Measurements from ENCODE around the gene AMPH.

The AMPH gene

GRCh38 chr7:38478404-38478803 is 152.8 kb downstream of the AMPH start:
- TF ChIP-seq, protein P1, sequence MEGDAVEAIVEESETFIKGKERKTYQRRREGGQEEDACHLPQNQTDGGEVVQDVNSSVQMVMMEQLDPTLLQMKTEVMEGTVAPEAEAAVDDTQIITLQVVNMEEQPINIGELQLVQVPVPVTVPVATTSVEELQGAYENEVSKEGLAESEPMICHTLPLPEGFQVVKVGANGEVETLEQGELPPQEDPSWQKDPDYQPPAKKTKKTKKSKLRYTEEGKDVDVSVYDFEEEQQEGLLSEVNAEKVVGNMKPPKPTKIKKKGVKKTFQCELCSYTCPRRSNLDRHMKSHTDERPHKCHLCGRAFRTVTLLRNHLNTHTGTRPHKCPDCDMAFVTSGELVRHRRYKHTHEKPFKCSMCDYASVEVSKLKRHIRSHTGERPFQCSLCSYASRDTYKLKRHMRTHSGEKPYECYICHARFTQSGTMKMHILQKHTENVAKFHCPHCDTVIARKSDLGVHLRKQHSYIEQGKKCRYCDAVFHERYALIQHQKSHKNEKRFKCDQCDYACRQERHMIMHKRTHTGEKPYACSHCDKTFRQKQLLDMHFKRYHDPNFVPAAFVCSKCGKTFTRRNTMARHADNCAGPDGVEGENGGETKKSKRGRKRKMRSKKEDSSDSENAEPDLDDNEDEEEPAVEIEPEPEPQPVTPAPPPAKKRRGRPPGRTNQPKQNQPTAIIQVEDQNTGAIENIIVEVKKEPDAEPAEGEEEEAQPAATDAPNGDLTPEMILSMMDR (IDR thresholded peaks at IDR 0.05; ENCODE audit: low read depth, low read length) = no peak
- H3K4me3 ChIP-seq (replicated peaks in 1 of 2; ENCODE audit: low read depth in 2 of 2, low read length in 2 of 2) = no peak overlapping the region
- DNase-seq (ENCODE audit: low read depth in 2 of 2) = peak in 1 of 2 donors; percentile 35

GRCh38 chr7:38477333-38477732 is 153.8 kb downstream of the AMPH start:
- no peak for DNase-seq (ENCODE audit: low read depth in 2 of 2)
- TF ChIP-seq, protein P1 (IDR thresholded peaks at IDR 0.05; ENCODE audit: low read depth, low read length) = no peak

GRCh38 chr7:38476764-38477163 is 154.4 kb downstream of the AMPH start:
- no peak for DNase-seq (ENCODE audit: low read depth in 2 of 2)
- H3K4me3 ChIP-seq (replicated peaks in 1 of 2; ENCODE audit: low read depth in 2 of 2, low read length in 2 of 2) = no peak overlapping the region
- TF ChIP-seq, protein P1 (IDR thresholded peaks at IDR 0.05; ENCODE audit: low read depth, low read length) = no peak

More at GRCh38 chr7:38477333-38477732, 153.8 kb downstream of the AMPH start:
- H3K4me3 ChIP-seq (replicated peaks in 1 of 2; ENCODE audit: low read depth in 2 of 2, low read length in 2 of 2) = no peak overlapping the region

GRCh38 chr7:38465956-38466355 is 165.2 kb downstream of the AMPH start:
- DNase-seq (ENCODE audit: low read depth in 2 of 2) = peak; percentile 28 to 51
- TF ChIP-seq, protein P1 (IDR thresholded peaks at IDR 0.05; ENCODE audit: low read depth, low read length) = no peak
- no peak overlapping the region for H3K4me3 ChIP-seq (replicated peaks in 1 of 2; ENCODE audit: low read depth in 2 of 2, low read length in 2 of 2)

DNA sequence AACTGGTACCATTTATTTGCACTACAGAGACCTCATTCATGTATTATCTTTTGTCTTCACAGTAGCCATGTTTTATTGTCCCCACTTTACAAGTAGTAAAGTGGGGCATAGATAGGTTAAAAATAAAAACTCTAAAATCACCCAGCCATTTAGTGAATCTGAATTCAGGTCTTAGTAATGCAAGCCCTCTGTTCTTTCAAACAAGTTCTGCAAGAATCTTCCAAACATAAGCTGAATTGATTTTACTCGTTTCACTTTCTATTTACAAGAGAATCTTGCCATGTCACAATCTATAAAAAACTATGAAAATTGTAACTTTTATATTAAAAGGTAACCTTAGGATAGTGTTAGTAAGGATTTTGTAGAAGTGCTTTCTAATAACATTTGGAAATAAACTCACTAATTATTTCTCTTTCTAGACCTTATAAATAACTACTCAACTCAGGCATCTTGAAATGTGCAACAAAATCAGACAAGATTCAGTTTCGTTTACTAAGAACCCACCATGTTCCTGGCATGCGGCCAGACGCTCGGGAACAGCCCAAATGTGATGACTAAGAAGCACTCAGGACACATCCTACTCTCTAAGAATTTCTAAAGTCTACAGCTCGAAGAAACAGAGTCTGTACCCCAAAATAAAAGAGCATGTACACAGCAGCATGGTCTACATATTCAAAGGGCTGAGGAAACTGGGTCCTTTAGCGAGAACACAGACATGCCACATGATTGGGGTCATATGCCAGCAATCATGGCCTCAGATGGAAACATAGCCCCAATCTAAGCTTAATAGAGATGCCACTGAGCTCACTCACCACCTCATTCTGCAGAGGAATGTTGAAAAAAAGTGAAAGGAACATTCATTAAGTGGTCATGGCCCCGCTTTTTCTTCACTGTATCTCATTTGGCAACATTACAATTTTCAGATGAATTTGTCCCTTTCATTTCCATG is 167.6 kb downstream of the AMPH start:
- H3K4me3 ChIP-seq (replicated peaks in 1 of 2; ENCODE audit: low read depth in 2 of 2, low read length in 2 of 2) = no peak overlapping the region

GRCh38 chr7:38462819-38463218 is 168.4 kb downstream of the AMPH start:
- TF ChIP-seq, protein P1 (IDR thresholded peaks at IDR 0.05; ENCODE audit: low read depth, low read length) = no peak
- H3K4me3 ChIP-seq (replicated peaks in 1 of 2; ENCODE audit: low read depth in 2 of 2, low read length in 2 of 2) = no peak overlapping the region
- no peak for DNase-seq (ENCODE audit: low read depth in 2 of 2)

More for the DNA sequence above, 167.6 kb downstream of the AMPH start:
- TF ChIP-seq, protein P1 (IDR thresholded peaks at IDR 0.05; ENCODE audit: low read depth, low read length) = no peak
- DNase-seq (ENCODE audit: low read depth in 2 of 2) = peak; percentile 81
